Activated CD4-positive, alpha-beta T cell treated with anti-CD3 and anti-CD28 coated beads, Interleukin-10, Interleukin-2, amounts not matched to agents 100 ng/mL and 50 ng/mL, durations not matched to agents 16 hours and 8 hours (primary cell): ENCODE measurements around the gene PIK3CG.
A peak's percentile ranks its signal among the peaks of the same experiment; 100 is the strongest.
"Not testable (repeated sequence)": the region's sequence is repeated elsewhere in the genome, so short reads cannot be mapped to it uniquely, and the experiment has no call there.

Experiments
- DNase-seq: peaks from one replicate; pipeline ENCODE4 v3.0.0-alpha.2; 2020

PIK3CG gene

GRCh38 chr7:106944035-106944665, 79.1 kb downstream of the PIK3CG start:
- DNase-seq, result no peak

GRCh38 chr7:106947244-106947728, 82.2 kb downstream of the PIK3CG start:
- peak; percentile 46 for DNase-seq

- no peak for DNase-seq
Measured at GRCh38 chr7:106952001-106952657, 87.0 kb downstream of the PIK3CG start.

GRCh38 chr7:106952658-106953231, 87.7 kb downstream of the PIK3CG start:
- DNase-seq, result no peak

GRCh38 chr7:106954840-106955239, 89.8 kb downstream of the PIK3CG start:
- no peak for DNase-seq

- not testable (repeated sequence) for DNase-seq
Measured at GRCh38 chr7:106955857-106956256, 90.8 kb downstream of the PIK3CG start.
